Measurements from ENCODE around the gene DDX18.

DDX18 gene

DNA sequence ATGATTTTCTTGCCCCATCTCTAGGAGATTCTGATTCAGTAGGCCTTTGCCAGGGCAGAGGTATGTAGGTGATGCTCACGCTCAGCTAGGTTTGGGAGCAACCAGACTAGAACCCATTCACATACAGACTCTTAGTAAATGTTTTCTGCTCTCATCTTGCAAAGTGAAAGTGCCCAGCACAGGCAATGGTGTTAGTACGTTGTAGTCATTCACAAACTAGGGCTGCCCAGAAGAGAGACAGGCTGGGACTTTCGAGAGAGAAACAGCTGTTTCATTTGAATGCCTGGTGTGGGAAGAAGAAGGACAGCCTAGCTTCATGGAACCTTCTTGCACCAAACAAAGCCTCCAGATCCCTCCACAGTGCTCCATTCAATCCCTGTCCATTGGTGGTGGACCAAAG, 19.4 kb downstream of the DDX18 start:
- no peak for FAIRE-seq
- DNase-seq (ENCODE audit: low spot score), result no peak

GRCh38 chr2:117834992-117835391, 20.5 kb downstream of the DDX18 start:
- FAIRE-seq, result no peak

DNA sequence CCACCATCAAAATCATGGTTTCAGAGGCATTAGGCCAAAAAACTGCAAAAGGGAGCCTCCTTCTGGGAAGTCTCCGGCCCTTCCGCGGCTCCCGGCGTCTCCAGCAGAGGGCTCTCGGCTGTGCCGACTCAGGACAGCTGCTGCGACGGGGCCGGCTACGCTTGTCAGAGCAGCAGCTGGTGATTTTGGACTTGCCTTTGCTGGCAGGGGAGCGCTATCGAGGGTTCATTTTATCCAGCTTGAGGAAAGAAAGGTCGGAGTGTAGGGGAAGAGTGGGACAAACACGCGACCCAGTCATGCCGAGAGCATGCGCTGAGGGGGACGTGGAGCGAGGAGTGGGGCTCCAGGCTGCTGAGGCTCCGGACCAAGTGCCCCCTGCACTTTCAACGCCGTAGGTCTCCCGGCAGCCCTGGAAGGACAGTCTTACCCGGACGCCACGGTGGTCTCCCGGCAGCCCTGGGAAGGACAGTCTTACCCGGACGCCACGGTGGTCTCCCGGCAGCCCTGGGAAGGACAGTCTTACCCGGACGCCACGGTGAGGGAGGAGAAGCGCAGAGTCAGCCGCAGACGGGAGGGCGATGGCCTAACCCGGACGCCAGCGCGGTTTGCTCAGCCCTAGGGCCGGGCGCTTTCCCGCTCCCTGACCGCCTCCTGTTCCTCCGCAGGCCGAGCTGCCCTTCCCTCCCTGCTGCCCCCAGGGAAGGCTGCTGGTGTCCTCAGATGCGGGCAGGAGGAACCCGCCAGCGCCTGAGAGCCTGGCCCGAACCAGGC, 21.7 kb downstream of the DDX18 start:
- FAIRE-seq (no peak), DNase-seq (ENCODE audit: low spot score) (no peak)

More at GRCh38 chr2:117834992-117835391, 20.5 kb downstream of the DDX18 start:
- no peak for DNase-seq (ENCODE audit: low spot score)

- no peak for FAIRE-seq
- DNase-seq (ENCODE audit: low spot score), result no peak
Measured at GRCh38 chr2:117845304-117845703, 30.8 kb downstream of the DDX18 start.

DNA sequence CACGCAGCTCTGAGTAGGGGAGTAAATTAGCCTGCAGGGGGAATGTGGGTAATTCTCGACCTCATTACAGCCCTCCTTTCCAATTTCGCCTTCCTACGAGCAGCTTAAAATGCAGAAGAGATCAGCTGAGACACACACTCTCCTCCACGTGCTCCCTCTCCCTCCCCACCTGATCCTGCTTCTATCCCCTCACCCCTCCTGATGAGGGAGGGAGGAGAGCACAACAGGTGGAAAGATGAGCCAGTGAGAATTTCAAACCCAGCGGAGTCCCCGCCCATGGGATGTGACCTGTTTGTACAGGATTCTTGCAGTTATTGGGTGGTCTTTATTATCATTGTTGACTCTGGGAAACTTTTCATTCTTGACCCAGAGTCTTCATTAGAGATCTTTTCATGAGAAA, 35.5 kb downstream of the DDX18 start:
- no peak for DNase-seq (ENCODE audit: low spot score)
- no peak for FAIRE-seq

GRCh38 chr2:117850461-117850860, 36.0 kb downstream of the DDX18 start:
- FAIRE-seq, result no peak
- no peak for DNase-seq (ENCODE audit: low spot score)

DNA sequence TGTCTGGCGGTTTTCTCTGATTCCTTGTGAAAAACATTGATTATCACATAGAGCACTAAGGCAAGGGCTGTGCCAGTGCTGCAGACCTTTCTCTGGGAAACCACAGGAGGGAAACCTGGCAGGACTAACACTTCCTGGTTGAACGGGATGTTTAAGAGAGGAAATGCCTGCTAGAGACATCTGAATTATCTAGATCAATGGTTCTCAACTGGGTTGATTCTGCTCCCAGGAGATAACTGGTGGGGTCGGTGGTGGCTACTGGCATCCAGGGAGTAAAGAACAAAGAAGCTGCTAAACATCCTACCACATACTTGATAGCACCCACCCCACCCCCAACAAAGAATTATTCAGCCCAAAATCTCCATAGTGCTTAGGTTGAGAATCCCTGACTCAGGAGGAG, 37.5 kb downstream of the DDX18 start:
- no peak for DNase-seq (ENCODE audit: low spot score)
- no peak for FAIRE-seq

DNA sequence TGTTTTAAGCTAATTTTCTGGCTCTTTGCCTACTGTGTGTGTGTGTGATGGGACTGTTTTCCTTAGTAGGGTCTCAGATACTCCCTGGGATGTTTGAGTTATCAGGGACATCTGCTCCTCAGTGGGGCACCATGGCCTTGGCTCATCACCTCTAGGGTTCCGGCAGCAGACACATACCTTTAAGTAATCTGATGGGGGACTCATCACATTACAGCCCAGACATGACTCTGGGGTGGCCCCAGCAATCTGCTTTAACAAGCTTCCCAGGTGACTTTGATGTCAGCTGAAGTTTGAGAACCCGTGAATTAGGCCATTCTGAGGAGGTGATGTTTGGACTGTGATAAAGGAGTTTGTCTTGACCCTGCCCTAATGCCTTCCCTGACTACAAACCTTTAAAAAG, 38.8 kb downstream of the DDX18 start:
- no peak for DNase-seq (ENCODE audit: low spot score)
- no peak for FAIRE-seq

GRCh38 chr2:117853873-117854272, 39.4 kb downstream of the DDX18 start:
- no peak for FAIRE-seq
- no peak for DNase-seq (ENCODE audit: low spot score)

DNA sequence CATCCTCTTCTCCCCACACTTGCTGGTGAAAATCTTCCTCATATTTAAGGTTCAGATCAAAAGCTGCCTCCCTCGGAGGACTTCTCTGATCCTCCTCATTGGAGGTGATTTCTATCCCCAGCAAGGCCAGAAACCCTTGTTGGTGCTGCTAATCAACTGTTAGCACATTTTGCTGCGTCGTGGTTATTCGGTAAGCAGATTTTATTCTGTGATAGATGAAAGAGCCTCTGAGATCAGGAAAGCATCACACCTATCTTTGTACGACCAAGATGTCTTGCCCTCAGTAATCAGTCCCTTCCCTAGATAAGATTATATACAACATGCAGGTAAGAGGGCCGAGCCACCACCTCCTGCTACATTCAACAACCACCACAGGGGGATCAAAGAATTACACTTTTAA, 40.1 kb downstream of the DDX18 start:
- FAIRE-seq (no peak), DNase-seq (ENCODE audit: low spot score) (no peak)

- DNase-seq (ENCODE audit: low spot score) (peak; percentile 58), FAIRE-seq (no peak)
Measured at GRCh38 chr2:117855886-117856285, 41.4 kb downstream of the DDX18 start.

GRCh38 chr2:117856415-117857210, 42.1 kb downstream of the DDX18 start:
- FAIRE-seq (peak; percentile 90), DNase-seq (ENCODE audit: low spot score) (peak; percentile 99)

- FAIRE-seq, result no peak
Measured at GRCh38 chr2:117858336-117858735, 43.8 kb downstream of the DDX18 start.

GRCh38 chr2:117858892-117859531, 44.5 kb downstream of the DDX18 start:
- no peak for DNase-seq (ENCODE audit: low spot score)
- FAIRE-seq, result no peak

More at GRCh38 chr2:117858336-117858735, 43.8 kb downstream of the DDX18 start:
- DNase-seq (ENCODE audit: low spot score), result no peak

- no peak for FAIRE-seq
- no peak for DNase-seq (ENCODE audit: low spot score)
Measured at GRCh38 chr2:117859532-117859911, 45.0 kb downstream of the DDX18 start.

- DNase-seq (ENCODE audit: low spot score) (no peak), FAIRE-seq (no peak)
Measured at GRCh38 chr2:117859924-117860647, 45.6 kb downstream of the DDX18 start.

- DNase-seq (ENCODE audit: low spot score) (no peak), FAIRE-seq (no peak)
Measured at GRCh38 chr2:117862459-117862858, 48.0 kb downstream of the DDX18 start.

DNA sequence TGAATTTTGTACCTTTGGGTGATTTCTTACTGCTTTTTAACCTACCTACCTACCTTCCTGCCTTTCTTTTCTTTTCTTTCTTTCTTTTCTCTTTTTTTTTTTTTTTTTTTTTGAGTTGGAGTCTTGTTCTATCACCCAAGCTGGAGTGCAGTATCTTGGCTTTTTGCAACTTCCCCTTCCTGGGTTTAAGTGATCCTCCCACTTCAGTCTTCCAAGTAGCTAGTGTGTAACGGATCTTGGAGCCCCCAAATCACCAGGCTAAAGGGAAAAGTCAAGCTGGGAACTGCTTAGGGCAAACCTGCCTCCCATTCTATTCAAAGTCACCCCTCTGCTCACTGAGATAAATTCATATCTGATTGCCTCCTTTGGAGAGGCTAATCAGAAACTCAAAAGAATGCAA, 61.3 kb downstream of the DDX18 start:
- FAIRE-seq, result no peak
- no peak for DNase-seq (ENCODE audit: low spot score)

- FAIRE-seq (no peak), DNase-seq (ENCODE audit: low spot score) (no peak)
Measured at GRCh38 chr2:117879003-117879402, 64.5 kb downstream of the DDX18 start.
